Upper lobe of left lung (tissue), 6 donors: Measurements from ENCODE around the gene IMPACT. TPM values are rescaled to one million over a fixed set of nuclear protein-coding genes. Genes with fewer than 3 reads are reported as not detected.

Source experiments
- ATAC-seq, 2 donors: fragments of 200-7000 bp; cut with Tn5 transposase; one replicate each; pipeline ENCODE4 v1.9.1; 2022; ENCODE audit warnings: mild to moderate bottlenecking in 2 of 2, moderate library complexity in 2 of 2; ENCODE audit not compliant: low FRiP score in 2 of 2
- DNase-seq, 2 donors: peaks; one replicate each; pipeline ENCODE4 v3.0.0-alpha.2; 2019 to 2020
- H3K27ac ChIP-seq, 4 donors: fragments of 200-600 bp; sonication (generic); one replicate each; pipeline ENCODE4 v1.5.1; 2016 to 2019
- H3K27me3 ChIP-seq, 4 donors: fragments of 200-600 bp; sonication (generic); one replicate each; pipeline ENCODE4 v1.5.1; 2017 to 2019
- H3K36me3 ChIP-seq, 4 donors: fragments of 200-600 bp; sonication (generic); one replicate each; pipeline ENCODE4 v1.5.1; 2016 to 2019
- H3K4me1 ChIP-seq, 4 donors: fragments of 200-600 bp; sonication (generic); one replicate each; pipeline ENCODE4 v1.5.1; 2018 to 2019
- H3K4me3 ChIP-seq, 4 donors: fragments of 200-600 bp; sonication (generic); one replicate each; pipeline ENCODE4 v1.5.1; 2017 to 2019; ENCODE audit warnings: mild to moderate bottlenecking in 2 of 4, moderate library complexity in 1 of 4
- H3K9me3 ChIP-seq, 4 donors: fragments of 200-600 bp; sonication (generic); one replicate each; pipeline ENCODE4 v1.5.1; 2018 to 2019
- EP300 ChIP-seq, 4 donors: sonication (generic); formaldehyde crosslinking; IDR thresholded peaks; one replicate each; pipeline ENCODE4 v1.5.1; 2017; ENCODE audit warnings: antibody characterized with exemption in 4 of 4, control low read depth in 2 of 4
- POLR2A ChIP-seq, 4 donors: fragments of 450-650 bp; IDR thresholded peaks; one replicate each; pipeline ENCODE4 v1.5.1; 2016 to 2017; ENCODE audit warnings: antibody characterized with exemption in 4 of 4, mild to moderate bottlenecking in 2 of 4
- POLR2AphosphoS5 ChIP-seq, 2 donors: sonication (generic); formaldehyde crosslinking; IDR thresholded peaks; one replicate each; pipeline ENCODE4 v1.5.1; 2017; ENCODE audit warnings: antibody characterized with exemption in 2 of 2
- WGBS, 2 donors: methylation state at CpG; one replicate each; pipeline ENCODE4 v1.1.5; 2017 to 2018; 5-methylcytosine and 5-hydroxymethylcytosine counted together
- total RNA-seq, 6 donors: library from RNA; depleted of rRNA in 4 of 6; stranded (reverse); fragments of >200 nt in 4 of 6; gene quantifications; one replicate each; pipeline versions ENCODE4 v1.1.0 to v1.2.1, GENCODE V29; 2016 to 2021
- TF ChIP-seq, protein P1 (sequence below), 6 experiments: fragments of 450-650 bp in 4 of 6; fragments of 200-600 bp in 2 of 6; sonication (generic) in 2 of 6; IDR thresholded peaks; one replicate each; pipeline ENCODE4 v1.5.1; 2016 to 2019; ENCODE audit warnings: antibody characterized with exemption in 6 of 6
- donor health status: DM: no; HTN: no; CAD: no; lungs with moderate emphysema.
- donor health status: DM: no; HTN: yes; CAD: no; lungs with severe emphysema.

The IMPACT gene
- total RNA-seq, 6 donors from 2014 or later = 4.6 to 40.8 (median 18.2) TPM

DNA sequence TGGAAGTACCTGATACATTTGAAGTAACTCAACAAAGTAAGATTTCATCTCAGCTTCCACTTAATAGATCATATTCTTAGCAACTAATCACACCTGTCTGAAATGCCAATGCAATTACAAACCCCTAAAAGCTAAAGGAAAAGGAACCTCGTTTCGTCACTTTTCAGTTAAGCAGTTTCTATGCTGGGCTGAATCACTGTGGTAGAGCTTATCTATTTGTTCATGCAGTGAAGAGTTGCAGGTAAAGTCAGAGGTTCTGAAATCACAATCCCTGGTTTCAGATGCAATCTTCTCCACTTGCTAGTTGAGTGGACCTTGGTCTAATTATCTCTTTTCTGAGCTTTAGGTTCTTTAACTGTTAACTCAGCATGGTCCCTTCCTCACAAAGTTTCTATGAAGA lies 40.3 kb downstream of the IMPACT start:
- H3K4me1 ChIP-seq = no peaks in the 10 kb centered on the region
- H3K36me3 ChIP-seq = no peaks in the 10 kb centered on the region
- H3K27ac ChIP-seq = no peak overlapping the region
- H3K9me3 ChIP-seq = no peaks in the 10 kb centered on the region
- DNase-seq (no peak), ATAC-seq (no peak)
- TF ChIP-seq POLR2AphosphoS5 (IDR thresholded peaks at IDR 0.05) (no peak), POLR2A (IDR thresholded peaks at IDR 0.05) (no peak), EP300 (IDR thresholded peaks at IDR 0.05) (no peak)
- TF ChIP-seq, protein P1, sequence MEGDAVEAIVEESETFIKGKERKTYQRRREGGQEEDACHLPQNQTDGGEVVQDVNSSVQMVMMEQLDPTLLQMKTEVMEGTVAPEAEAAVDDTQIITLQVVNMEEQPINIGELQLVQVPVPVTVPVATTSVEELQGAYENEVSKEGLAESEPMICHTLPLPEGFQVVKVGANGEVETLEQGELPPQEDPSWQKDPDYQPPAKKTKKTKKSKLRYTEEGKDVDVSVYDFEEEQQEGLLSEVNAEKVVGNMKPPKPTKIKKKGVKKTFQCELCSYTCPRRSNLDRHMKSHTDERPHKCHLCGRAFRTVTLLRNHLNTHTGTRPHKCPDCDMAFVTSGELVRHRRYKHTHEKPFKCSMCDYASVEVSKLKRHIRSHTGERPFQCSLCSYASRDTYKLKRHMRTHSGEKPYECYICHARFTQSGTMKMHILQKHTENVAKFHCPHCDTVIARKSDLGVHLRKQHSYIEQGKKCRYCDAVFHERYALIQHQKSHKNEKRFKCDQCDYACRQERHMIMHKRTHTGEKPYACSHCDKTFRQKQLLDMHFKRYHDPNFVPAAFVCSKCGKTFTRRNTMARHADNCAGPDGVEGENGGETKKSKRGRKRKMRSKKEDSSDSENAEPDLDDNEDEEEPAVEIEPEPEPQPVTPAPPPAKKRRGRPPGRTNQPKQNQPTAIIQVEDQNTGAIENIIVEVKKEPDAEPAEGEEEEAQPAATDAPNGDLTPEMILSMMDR (IDR thresholded peaks at IDR 0.05) = no peak
- H3K27me3 ChIP-seq = no peaks in the 10 kb centered on the region
- 61 to 74% methylated on average over 2 of the region's 2 CpGs for WGBS, 2 donors
- H3K4me3 ChIP-seq = no peak overlapping the region

DNA sequence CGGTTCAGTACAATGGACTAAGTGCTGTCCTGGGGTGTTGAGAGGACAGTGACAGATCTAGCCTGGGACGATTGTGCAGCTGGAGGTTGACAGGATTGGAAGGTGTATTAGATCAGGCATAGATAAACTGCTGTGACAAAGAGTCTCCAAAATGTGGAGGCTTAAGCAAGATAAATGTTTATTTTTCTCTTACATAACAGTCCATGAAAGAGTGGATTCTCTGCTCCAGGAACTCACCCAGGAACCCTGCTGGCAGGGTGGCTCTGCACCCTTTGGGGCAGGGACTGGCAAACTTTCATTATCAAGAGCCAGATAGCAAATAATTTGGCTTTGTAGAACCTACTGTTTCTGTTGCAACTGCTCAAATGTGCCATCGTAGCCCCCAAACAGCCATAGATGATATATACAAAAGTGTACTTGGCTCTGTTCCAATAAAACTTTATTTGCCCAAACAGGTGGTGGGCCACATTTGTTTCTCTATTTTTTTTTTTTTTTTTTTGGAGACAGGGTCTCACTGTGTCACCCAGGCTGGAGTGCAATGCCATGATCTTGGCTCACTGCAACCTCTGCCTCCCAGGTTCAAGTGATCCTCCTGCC lies 43.6 kb downstream of the IMPACT start:
- Histone ChIP-seq H3K4me3 (no peak overlapping the region), H3K4me1 (no peaks in the 10 kb centered on the region), H3K27me3 (no peaks in the 10 kb centered on the region), H3K36me3 (no peaks in the 10 kb centered on the region), H3K27ac (no peak overlapping the region), H3K9me3 (no peaks in the 10 kb centered on the region)
- DNase-seq (no peak), ATAC-seq (no peak)
- TF ChIP-seq, protein P1 (IDR thresholded peaks at IDR 0.05) = no peak
- TF ChIP-seq POLR2A (IDR thresholded peaks at IDR 0.05) = no peak
- TF ChIP-seq EP300 (IDR thresholded peaks at IDR 0.05) = no peak
- TF ChIP-seq POLR2AphosphoS5 (IDR thresholded peaks at IDR 0.05) = no peak
- 75 to 82% methylated on average over 3 of the region's 3 CpGs for WGBS, 2 donors

DNA sequence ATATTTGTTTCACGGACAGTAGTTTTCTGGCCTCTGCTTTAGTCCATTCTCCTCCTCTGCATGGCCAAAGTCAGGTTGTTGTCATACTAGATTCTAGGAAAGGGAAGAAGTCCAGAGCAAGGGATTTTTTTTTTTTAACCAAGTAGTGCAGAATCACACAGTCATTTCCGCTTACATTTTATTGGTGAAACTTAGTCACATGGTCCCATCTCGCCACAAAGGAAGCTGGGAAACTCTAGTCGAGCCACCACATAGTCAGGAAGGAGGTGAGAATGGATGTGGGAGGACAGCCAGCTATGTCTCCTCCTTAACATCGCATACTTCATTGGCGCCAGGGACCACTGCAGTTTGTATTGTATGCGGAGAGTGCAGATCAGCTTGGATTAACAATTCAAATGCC lies 44.3 kb downstream of the IMPACT start:
- ATAC-seq (no peak), DNase-seq (no peak)
- no peak for TF ChIP-seq POLR2AphosphoS5 (IDR thresholded peaks at IDR 0.05)
- no peak overlapping the region for H3K27ac ChIP-seq
- 89 to 90% methylated on average over 7 of the region's 7 CpGs for WGBS, 2 donors
- no peak overlapping the region for H3K4me3 ChIP-seq
- no peaks in the 10 kb centered on the region for H3K36me3 ChIP-seq
- H3K4me1 ChIP-seq = no peaks in the 10 kb centered on the region
- H3K9me3 ChIP-seq = no peaks in the 10 kb centered on the region
- no peaks in the 10 kb centered on the region for H3K27me3 ChIP-seq

DNA sequence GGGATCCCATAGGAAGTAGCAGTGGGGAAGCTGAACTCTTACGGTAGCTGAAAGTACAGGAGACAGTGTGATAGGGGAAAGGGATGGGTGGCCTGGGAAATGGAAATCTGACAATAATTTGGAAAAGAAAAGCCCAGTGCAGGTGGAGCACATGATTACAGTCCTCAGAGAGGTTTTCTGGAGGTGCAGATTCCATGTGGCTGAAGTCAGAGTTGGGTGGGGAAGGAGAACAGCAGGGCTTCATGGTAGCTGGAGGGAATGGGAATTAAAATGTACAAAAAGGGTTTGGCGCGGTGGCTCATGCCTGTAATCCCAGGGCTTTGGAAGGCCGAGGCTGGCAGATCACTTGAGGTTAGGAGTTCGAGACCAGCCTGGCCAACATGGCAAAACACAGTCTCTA lies 46.1 kb downstream of the IMPACT start:
- Histone ChIP-seq H3K4me3 (no peak overlapping the region), H3K4me1 (no peaks in the 10 kb centered on the region), H3K27me3 (no peaks in the 10 kb centered on the region), H3K27ac (no peak overlapping the region), H3K36me3 (no peaks in the 10 kb centered on the region), H3K9me3 (no peaks in the 10 kb centered on the region)
- WGBS, 2 donors = 90 to 93% methylated on average over 5 of the region's 5 CpGs
- DNase-seq (no peak), ATAC-seq (no peak)
- TF ChIP-seq EP300 (IDR thresholded peaks at IDR 0.05) (no peak), POLR2AphosphoS5 (IDR thresholded peaks at IDR 0.05) (no peak), POLR2A (IDR thresholded peaks at IDR 0.05) (no peak)
- TF ChIP-seq, protein P1 (IDR thresholded peaks at IDR 0.05) = no peak

DNA sequence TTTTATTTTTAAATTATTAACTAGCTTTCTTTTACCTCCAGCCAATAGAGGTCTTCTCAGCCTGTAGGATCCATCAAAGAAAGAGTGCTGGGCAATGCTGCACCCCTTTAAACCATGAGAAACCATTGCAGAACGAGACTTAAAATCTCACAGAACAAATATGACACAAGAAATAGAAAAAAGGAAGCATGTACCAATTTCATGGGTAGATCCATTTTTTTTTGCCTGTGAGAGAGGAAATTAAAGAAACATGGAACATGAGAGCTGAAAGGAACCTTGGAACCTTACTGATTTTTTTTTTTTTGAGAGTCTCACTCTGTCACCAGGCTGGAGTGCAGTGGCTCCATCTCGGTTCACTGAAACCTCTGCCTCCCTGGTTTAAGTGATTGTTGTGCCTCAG lies 47.9 kb downstream of the IMPACT start:
- DNase-seq (no peak), ATAC-seq (no peak)
- TF ChIP-seq EP300 (IDR thresholded peaks at IDR 0.05) (no peak), POLR2A (IDR thresholded peaks at IDR 0.05) (no peak), POLR2AphosphoS5 (IDR thresholded peaks at IDR 0.05) (no peak)
- TF ChIP-seq, protein P1 (IDR thresholded peaks at IDR 0.05) = no peak
- Histone ChIP-seq H3K27me3 (no peaks in the 10 kb centered on the region), H3K4me3 (no peak overlapping the region), H3K36me3 (no peaks in the 10 kb centered on the region), H3K4me1 (no peaks in the 10 kb centered on the region), H3K9me3 (no peaks in the 10 kb centered on the region), H3K27ac (no peak overlapping the region)
- 78 to 81% methylated on average over 2 of the region's 2 CpGs for WGBS, 2 donors
